HG03460 (cell line): Measurements from ENCODE around the gene NAA60.

ENCODE experiments used
- ATAC-seq: cut with Tn5 transposase; IDR thresholded peaks from one replicate; pipeline ENCODE4 v1.9.1; 2021; ENCODE audit not compliant: unreplicated experiment

Gene NAA60

GRCh38 chr16:3536271-3536731 lies 92.8 kb downstream of the NAA60 start:
- no peak for ATAC-seq
